Heart left ventricle (tissue), 13 donors: ENCODE measurements around the gene ACVRL1.

Source experiments
- POLR2A ChIP-seq, 2 donors: fragments of 450-650 bp; IDR thresholded peaks; one replicate each; pipeline ENCODE4 v1.6.1; 2017; ENCODE audit warnings: antibody characterized with exemption in 2 of 2, mild to moderate bottlenecking in 2 of 2, moderate library complexity in 2 of 2
- TF ChIP-seq, protein P1 (sequence below), 12 donors: fragments of 200-600 bp; sonication (generic) in 4 of 12; IDR thresholded peaks; one replicate each; pipeline versions ENCODE4 v1.5.0 to v1.8.0; 2018 to 2022; ENCODE audit warnings: antibody characterized with exemption in 12 of 12, mild to moderate bottlenecking in 5 of 12
- donor health status: ischemic (EF 13 %, LVEDD 7.1; RV severe dilation, severe dysfunction).
- donor health status: DM: no; HTN: yes; CAD: no.
- donor health status: DM: no; HTN: no; CAD: no.
- donor health status: ischemic (EF 25% LVEDD 6.9; RV normal size, moderate dysfunction).
- donor health status: ischemic (EF 25% LVEDD 5.7; RV mildly dilated, moderate dysfunction).
- donor health status: ischemic (EF 35%, LVEDD 5.7; RV mildly dilated, moderate dysfunction).
- donor health status: nonischemic (EF 11% LVEDD 7.7; RV severe dilation, severe dysfunction).
- donor health status: DM: yes; HTN: yes; CAD: no.
- donor health status: PGD.
- donor health status: ischemic (EF 29% LVEDD 5.4; RV normal size, mild dysfunction).
- donor health status: nonischemic (EF 23%, LVEDD 6.1; RV moderate dilation, normal function).

DNA sequence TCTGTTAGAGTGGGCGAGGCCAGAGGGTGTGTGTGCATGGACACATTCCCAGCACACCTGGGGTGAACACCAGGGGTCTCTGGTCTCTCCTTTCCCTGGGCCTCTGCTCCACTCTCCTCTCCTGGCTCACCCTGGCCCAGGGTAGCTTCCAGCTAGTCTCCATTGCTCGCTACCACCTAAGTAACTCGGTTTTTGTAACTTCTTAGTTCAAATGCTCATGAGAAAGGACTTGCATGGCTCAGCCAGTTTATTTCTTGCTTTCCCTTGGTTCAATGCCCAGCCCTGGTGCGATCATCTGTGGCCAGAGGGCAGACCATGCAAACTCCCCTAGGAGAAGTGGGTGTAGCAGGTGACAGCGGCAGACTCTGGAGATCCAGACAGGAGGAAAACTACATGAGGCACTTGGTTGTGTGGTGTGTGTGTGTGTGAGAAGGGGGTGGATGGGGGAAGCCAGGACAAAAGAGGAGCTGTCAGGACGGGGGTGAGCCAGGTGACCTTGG, 35.2 kb downstream of the ACVRL1 start:
- TF ChIP-seq, protein P1, sequence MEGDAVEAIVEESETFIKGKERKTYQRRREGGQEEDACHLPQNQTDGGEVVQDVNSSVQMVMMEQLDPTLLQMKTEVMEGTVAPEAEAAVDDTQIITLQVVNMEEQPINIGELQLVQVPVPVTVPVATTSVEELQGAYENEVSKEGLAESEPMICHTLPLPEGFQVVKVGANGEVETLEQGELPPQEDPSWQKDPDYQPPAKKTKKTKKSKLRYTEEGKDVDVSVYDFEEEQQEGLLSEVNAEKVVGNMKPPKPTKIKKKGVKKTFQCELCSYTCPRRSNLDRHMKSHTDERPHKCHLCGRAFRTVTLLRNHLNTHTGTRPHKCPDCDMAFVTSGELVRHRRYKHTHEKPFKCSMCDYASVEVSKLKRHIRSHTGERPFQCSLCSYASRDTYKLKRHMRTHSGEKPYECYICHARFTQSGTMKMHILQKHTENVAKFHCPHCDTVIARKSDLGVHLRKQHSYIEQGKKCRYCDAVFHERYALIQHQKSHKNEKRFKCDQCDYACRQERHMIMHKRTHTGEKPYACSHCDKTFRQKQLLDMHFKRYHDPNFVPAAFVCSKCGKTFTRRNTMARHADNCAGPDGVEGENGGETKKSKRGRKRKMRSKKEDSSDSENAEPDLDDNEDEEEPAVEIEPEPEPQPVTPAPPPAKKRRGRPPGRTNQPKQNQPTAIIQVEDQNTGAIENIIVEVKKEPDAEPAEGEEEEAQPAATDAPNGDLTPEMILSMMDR (IDR thresholded peaks at IDR 0.05), result no peak
- TF ChIP-seq POLR2A (IDR thresholded peaks at IDR 0.05), result no peak
